ENCODE data around the gene MAPKAPK2.

The MAPKAPK2 gene

GRCh38 chr1:206732992-206733391 lies 48.3 kb downstream of the MAPKAPK2 start:
- Histone ChIP-seq H2AFZ (ENCODE audit: low read length, unreplicated experiment) (no peak overlapping the region), H3K27me3 (ENCODE audit: insufficient read depth, low read length) (no peaks in the 10 kb centered on the region), H3K36me3 (ENCODE audit: insufficient read depth, low read length) (peaks cover 13% of the 10 kb centered on the region; the same call in 1 of the 2 replicates), H3K4me3 (ENCODE audit: low read depth, low read length) (no peak overlapping the region), H3K4me1 (ENCODE audit: control insufficient read depth, insufficient read depth, low read length, unreplicated experiment) (peaks cover 8% of the 10 kb centered on the region), H3K27ac (ENCODE audit: low read depth, low read length) (no peak overlapping the region), H3K79me2 (ENCODE audit: control insufficient read depth, insufficient read depth, low read length, unreplicated experiment) (peaks cover 18% of the 10 kb centered on the region)

GRCh38 chr1:206734499-206735142 lies 49.9 kb downstream of the MAPKAPK2 start:
- peaks cover 12% of the 10 kb centered on the region; the same call in 1 of the 2 replicates for H3K36me3 ChIP-seq (ENCODE audit: insufficient read depth, low read length)

GRCh38 chr1:206735553-206736031 lies 50.9 kb downstream of the MAPKAPK2 start:
- Histone ChIP-seq H3K27ac (ENCODE audit: low read depth, low read length) (no peak overlapping the region), H2AFZ (ENCODE audit: low read length, unreplicated experiment) (no peak overlapping the region), H3K79me2 (ENCODE audit: control insufficient read depth, insufficient read depth, low read length, unreplicated experiment) (no peaks in the 10 kb centered on the region), H3K4me1 (ENCODE audit: control insufficient read depth, insufficient read depth, low read length, unreplicated experiment) (peaks cover 8% of the 10 kb centered on the region), H3K4me3 (ENCODE audit: low read depth, low read length) (no peak overlapping the region), H3K27me3 (ENCODE audit: insufficient read depth, low read length) (no peaks in the 10 kb centered on the region), H3K36me3 (ENCODE audit: insufficient read depth, low read length) (peaks cover 5% of the 10 kb centered on the region; the same call in 1 of the 2 replicates)

More at GRCh38 chr1:206734499-206735142, 49.9 kb downstream of the MAPKAPK2 start:
- Histone ChIP-seq H3K27me3 (ENCODE audit: insufficient read depth, low read length) (no peaks in the 10 kb centered on the region), H3K4me1 (ENCODE audit: control insufficient read depth, insufficient read depth, low read length, unreplicated experiment) (peaks cover 8% of the 10 kb centered on the region), H2AFZ (ENCODE audit: low read length, unreplicated experiment) (no peak overlapping the region), H3K79me2 (ENCODE audit: control insufficient read depth, insufficient read depth, low read length, unreplicated experiment) (peaks cover 3% of the 10 kb centered on the region), H3K27ac (ENCODE audit: low read depth, low read length) (no peak overlapping the region), H3K4me3 (ENCODE audit: low read depth, low read length) (no peak overlapping the region)

- no peak overlapping the region for H3K27ac ChIP-seq (ENCODE audit: low read depth, low read length)
- no peaks in the 10 kb centered on the region for H3K27me3 ChIP-seq (ENCODE audit: insufficient read depth, low read length)
- peaks cover 8% of the 10 kb centered on the region for H3K4me1 ChIP-seq (ENCODE audit: control insufficient read depth, insufficient read depth, low read length, unreplicated experiment)
- no peaks in the 10 kb centered on the region for H3K79me2 ChIP-seq (ENCODE audit: control insufficient read depth, insufficient read depth, low read length, unreplicated experiment)
- H3K4me3 ChIP-seq (ENCODE audit: low read depth, low read length) = no peak overlapping the region
- H3K36me3 ChIP-seq (ENCODE audit: insufficient read depth, low read length) = peaks cover 5% of the 10 kb centered on the region; the same call in 1 of the 2 replicates
- no peak overlapping the region for H2AFZ ChIP-seq (ENCODE audit: low read length, unreplicated experiment)
Observed at GRCh38 chr1:206736878-206737728, 52.4 kb downstream of the MAPKAPK2 start.

- Histone ChIP-seq H3K36me3 (ENCODE audit: insufficient read depth, low read length) (peaks cover 2% of the 10 kb centered on the region; the same call in 1 of the 2 replicates), H2AFZ (ENCODE audit: low read length, unreplicated experiment) (no peak overlapping the region), H3K4me1 (ENCODE audit: control insufficient read depth, insufficient read depth, low read length, unreplicated experiment) (peaks cover 8% of the 10 kb centered on the region), H3K27me3 (ENCODE audit: insufficient read depth, low read length) (no peaks in the 10 kb centered on the region), H3K4me3 (ENCODE audit: low read depth, low read length) (no peak overlapping the region), H3K79me2 (ENCODE audit: control insufficient read depth, insufficient read depth, low read length, unreplicated experiment) (no peaks in the 10 kb centered on the region), H3K27ac (ENCODE audit: low read depth, low read length) (no peak overlapping the region)
Observed at GRCh38 chr1:206737729-206738201, 53.1 kb downstream of the MAPKAPK2 start.

- Histone ChIP-seq H3K4me1 (ENCODE audit: control insufficient read depth, insufficient read depth, low read length, unreplicated experiment) (peaks cover 8% of the 10 kb centered on the region), H2AFZ (ENCODE audit: low read length, unreplicated experiment) (no peak overlapping the region), H3K27ac (ENCODE audit: low read depth, low read length) (no peak overlapping the region), H3K36me3 (ENCODE audit: insufficient read depth, low read length) (no peaks in the 10 kb centered on the region), H3K27me3 (ENCODE audit: insufficient read depth, low read length) (no peaks in the 10 kb centered on the region), H3K4me3 (ENCODE audit: low read depth, low read length) (no peak overlapping the region), H3K79me2 (ENCODE audit: control insufficient read depth, insufficient read depth, low read length, unreplicated experiment) (no peaks in the 10 kb centered on the region)
Observed at GRCh38 chr1:206738370-206739366, 54.0 kb downstream of the MAPKAPK2 start.

- no peaks in the 10 kb centered on the region for H3K27me3 ChIP-seq (ENCODE audit: insufficient read depth, low read length)
- no peaks in the 10 kb centered on the region for H3K36me3 ChIP-seq (ENCODE audit: insufficient read depth, low read length)
- H3K4me3 ChIP-seq (ENCODE audit: low read depth, low read length) = no peak overlapping the region
- H3K27ac ChIP-seq (ENCODE audit: low read depth, low read length) = no peak overlapping the region
- H3K4me1 ChIP-seq (ENCODE audit: control insufficient read depth, insufficient read depth, low read length, unreplicated experiment) = peaks cover 8% of the 10 kb centered on the region
- H3K79me2 ChIP-seq (ENCODE audit: control insufficient read depth, insufficient read depth, low read length, unreplicated experiment) = no peaks in the 10 kb centered on the region
- H2AFZ ChIP-seq (ENCODE audit: low read length, unreplicated experiment) = no peak overlapping the region
Observed at GRCh38 chr1:206739411-206740076, 54.8 kb downstream of the MAPKAPK2 start.

- H2AFZ ChIP-seq (ENCODE audit: low read length, unreplicated experiment) = no peak overlapping the region
- no peaks in the 10 kb centered on the region for H3K4me1 ChIP-seq (ENCODE audit: control insufficient read depth, insufficient read depth, low read length, unreplicated experiment)
- no peak overlapping the region for H3K4me3 ChIP-seq (ENCODE audit: low read depth, low read length)
- no peaks in the 10 kb centered on the region for H3K36me3 ChIP-seq (ENCODE audit: insufficient read depth, low read length)
- H3K79me2 ChIP-seq (ENCODE audit: control insufficient read depth, insufficient read depth, low read length, unreplicated experiment) = no peaks in the 10 kb centered on the region
- H3K27ac ChIP-seq (ENCODE audit: low read depth, low read length) = no peak overlapping the region
- no peaks in the 10 kb centered on the region for H3K27me3 ChIP-seq (ENCODE audit: insufficient read depth, low read length)
Observed at GRCh38 chr1:206741142-206741701, 56.5 kb downstream of the MAPKAPK2 start.

GRCh38 chr1:206742719-206743383 lies 58.1 kb downstream of the MAPKAPK2 start:
- no peaks in the 10 kb centered on the region for H3K36me3 ChIP-seq (ENCODE audit: insufficient read depth, low read length)
- no peak overlapping the region for H3K4me3 ChIP-seq (ENCODE audit: low read depth, low read length)
- H3K4me1 ChIP-seq (ENCODE audit: control insufficient read depth, insufficient read depth, low read length, unreplicated experiment) = peaks cover under 1% of the 10 kb centered on the region
- no peak overlapping the region for H2AFZ ChIP-seq (ENCODE audit: low read length, unreplicated experiment)
- H3K79me2 ChIP-seq (ENCODE audit: control insufficient read depth, insufficient read depth, low read length, unreplicated experiment) = no peaks in the 10 kb centered on the region
- no peak overlapping the region for H3K27ac ChIP-seq (ENCODE audit: low read depth, low read length)
- H3K27me3 ChIP-seq (ENCODE audit: insufficient read depth, low read length) = no peaks in the 10 kb centered on the region

Measured in ACC112 (cell line).